Nephron (organoid): Measurements from ENCODE around the gene THSD4.

Experiments
- H3K27ac Mint-ChIP-seq, 3 experiments: 2 replicates each; pipeline ENCODE4 v1.8.0; 2020; ENCODE audit warnings: mixed read lengths in 3 of 3, mild to moderate bottlenecking in 2 of 3, moderate library complexity in 1 of 3
- H3K27me3 Mint-ChIP-seq: 2 replicates; pipeline ENCODE4 v1.8.0; 2021; ENCODE audit warnings: low read depth, mild to moderate bottlenecking, moderate library complexity, mixed read lengths
- H3K36me3 Mint-ChIP-seq: 2 replicates; pipeline ENCODE4 v1.8.0; 2020; ENCODE audit warnings: low read depth, mixed read lengths
- H3K4me1 Mint-ChIP-seq: 2 replicates; pipeline ENCODE4 v1.8.0; 2020; ENCODE audit warnings: mixed read lengths
- H3K4me3 Mint-ChIP-seq, 3 experiments: 2 replicates each; pipeline ENCODE4 v1.8.0; 2020; ENCODE audit warnings: mild to moderate bottlenecking in 3 of 3, mixed read lengths in 3 of 3, moderate library complexity in 2 of 3
- H3K9me3 Mint-ChIP-seq: 2 replicates; pipeline ENCODE4 v1.8.0; 2020; ENCODE audit warnings: mixed read lengths
- CTCF ChIP-seq, 3 experiments: fragments of 200-600 bp; sonication (generic); IDR thresholded peaks; one replicate each; pipeline ENCODE4 v1.5.0; 2021; ENCODE audit warnings: antibody characterized with exemption in 3 of 3; ENCODE audit not compliant: unreplicated experiment in 3 of 3

Gene THSD4

GRCh38 chr15:71809346-71809745 is 694.1 kb downstream of the THSD4 start:
- no peaks in the 10 kb centered on the region for H3K36me3 Mint-ChIP-seq
- no peak overlapping the region for H3K4me3 Mint-ChIP-seq
- no peak for TF ChIP-seq CTCF (IDR thresholded peaks at IDR 0.05; ENCODE audit: unreplicated experiment in 3 of 3)
- peaks cover 8% of the 10 kb centered on the region for H3K27me3 Mint-ChIP-seq
- no peaks in the 10 kb centered on the region for H3K9me3 Mint-ChIP-seq
- no peak overlapping the region for H3K27ac Mint-ChIP-seq
- peaks cover 59% of the 10 kb centered on the region for H3K4me1 Mint-ChIP-seq

- peaks cover 59% of the 10 kb centered on the region for H3K4me1 Mint-ChIP-seq
- no peaks in the 10 kb centered on the region for H3K36me3 Mint-ChIP-seq
- H3K4me3 Mint-ChIP-seq = peak within 1 kb of the TSS in 1 of 3 experiments; percentile 13
- no peak for TF ChIP-seq CTCF (IDR thresholded peaks at IDR 0.05; ENCODE audit: unreplicated experiment in 3 of 3)
- H3K9me3 Mint-ChIP-seq = no peaks in the 10 kb centered on the region
- peaks cover 8% of the 10 kb centered on the region for H3K27me3 Mint-ChIP-seq
- no peak within 1 kb of the TSS for H3K27ac Mint-ChIP-seq
These were observed 695.2 kb downstream of the THSD4 start, which contains the start of gene NR2E3 for GRCh38 chr15:71810256-71811035. Gene NR2E3, plus strand, starts transcription at chr15:71810554. Its CDS starts 190 bp downstream, at chr15:71810744.

GRCh38 chr15:71811036-71811736 is 695.9 kb downstream of the THSD4 start:
- peaks cover 55% of the 10 kb centered on the region for H3K4me1 Mint-ChIP-seq
- H3K4me3 Mint-ChIP-seq = peak overlapping the region in 1 of 3 experiments; percentile 13
- peaks cover 8% of the 10 kb centered on the region for H3K27me3 Mint-ChIP-seq
- TF ChIP-seq CTCF (IDR thresholded peaks at IDR 0.05; ENCODE audit: unreplicated experiment in 3 of 3) = no peak
- H3K9me3 Mint-ChIP-seq = no peaks in the 10 kb centered on the region
- peaks cover 4% of the 10 kb centered on the region for H3K36me3 Mint-ChIP-seq
- H3K27ac Mint-ChIP-seq = no peak overlapping the region

- H3K27me3 Mint-ChIP-seq = peaks cover 5% of the 10 kb centered on the region
- peaks cover 46% of the 10 kb centered on the region for H3K4me1 Mint-ChIP-seq
- peak overlapping the region in 1 of 3 experiments; percentile 42 for H3K27ac Mint-ChIP-seq
- TF ChIP-seq CTCF (IDR thresholded peaks at IDR 0.05; ENCODE audit: unreplicated experiment in 3 of 3) = no peak
- H3K9me3 Mint-ChIP-seq = no peaks in the 10 kb centered on the region
- peaks cover 4% of the 10 kb centered on the region for H3K36me3 Mint-ChIP-seq
- H3K4me3 Mint-ChIP-seq = peak overlapping the region in 1 of 3 experiments; percentile 56
These were observed 696.8 kb downstream of the THSD4 start for GRCh38 chr15:71811752-71812735.

GRCh38 chr15:71812966-71813722 is 697.9 kb downstream of the THSD4 start:
- Mint-ChIP-seq H3K4me3 (peak overlapping the region in 1 of 3 experiments; percentile 56), H3K36me3 (peaks cover 13% of the 10 kb centered on the region), H3K27ac (no peak overlapping the region), H3K4me1 (peaks cover 35% of the 10 kb centered on the region), H3K27me3 (peaks cover 5% of the 10 kb centered on the region), H3K9me3 (no peaks in the 10 kb centered on the region)
- TF ChIP-seq CTCF (IDR thresholded peaks at IDR 0.05; ENCODE audit: unreplicated experiment in 3 of 3) = no peak
